NCI-H748 (cell line): ENCODE measurements around the gene PRSS21.
A peak's percentile ranks its signal among the peaks of the same experiment; 100 is the strongest.

Source experiments
- DNase-seq: peaks from one replicate; lab custom pipeline; 2025; ENCODE audit not compliant: unreplicated experiment; lab: John Stamatoyannopoulos, UW

Gene PRSS21

DNA sequence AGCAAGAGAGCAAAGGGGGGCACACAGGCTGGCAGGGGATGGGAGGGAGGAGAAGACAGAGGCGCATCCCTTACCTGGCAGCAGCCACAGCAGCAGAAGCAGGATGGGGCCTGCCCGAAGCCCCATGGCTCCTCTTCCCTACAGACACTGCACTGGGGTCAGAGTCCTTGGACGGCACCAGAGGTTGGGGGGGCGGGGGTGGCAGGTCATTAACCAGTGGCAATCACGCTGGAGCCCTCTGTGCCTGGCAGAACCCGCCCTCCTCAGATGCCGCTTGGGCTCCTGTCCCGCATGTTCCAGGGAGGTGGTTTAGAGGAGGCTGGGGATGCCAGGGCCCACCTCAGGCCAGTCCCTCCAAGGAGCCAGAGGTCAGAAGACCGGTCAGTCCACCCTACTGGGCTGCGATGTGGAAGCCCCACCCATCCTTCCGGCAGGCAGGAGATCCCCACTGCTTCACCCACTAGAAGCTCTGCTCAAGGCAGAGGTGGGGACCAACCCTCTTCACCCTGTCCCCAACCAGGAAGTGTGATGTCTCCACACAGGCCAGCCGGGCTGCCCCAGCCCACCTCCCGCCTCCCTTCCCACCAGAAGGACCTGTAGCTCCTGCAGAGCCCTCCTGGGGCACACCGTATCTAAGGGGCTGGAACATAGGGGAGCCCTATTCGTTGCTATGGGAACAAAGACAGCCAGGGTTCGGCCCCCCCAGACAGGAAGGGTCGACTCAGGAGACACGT lies 24.7 kb downstream of the PRSS21 start:
- DNase-seq = no peak

DNA sequence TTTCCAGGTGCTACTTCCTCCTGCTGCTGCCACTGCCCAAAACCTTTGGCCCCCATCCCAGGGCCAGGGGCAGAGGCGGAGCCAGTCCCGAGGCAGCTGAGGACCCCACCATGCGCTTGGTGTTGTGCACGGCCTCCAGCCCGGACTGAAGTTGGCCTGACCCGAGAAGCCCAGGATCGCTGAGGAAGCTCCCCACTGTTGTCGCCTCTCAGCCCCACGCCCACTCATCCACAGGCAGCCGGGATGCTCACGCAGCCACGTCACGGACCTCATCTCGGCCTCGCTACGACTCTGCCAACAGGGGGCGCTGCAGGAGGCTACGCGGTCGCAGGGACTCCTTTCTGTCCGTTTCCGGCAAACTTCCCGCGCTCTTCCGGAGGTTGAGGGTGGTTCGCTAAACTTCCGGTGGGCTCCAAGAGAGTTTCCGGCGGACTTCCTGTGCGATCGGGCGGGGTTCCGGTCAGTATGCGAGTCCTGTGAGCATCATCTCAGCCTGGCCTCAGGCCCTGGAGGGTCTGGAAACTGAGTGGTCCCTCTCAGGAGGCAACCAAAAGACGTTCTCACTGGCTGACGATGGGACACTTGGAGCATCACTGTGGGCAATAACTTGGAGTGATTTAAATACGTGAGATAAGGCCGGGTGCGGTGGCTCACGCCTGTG lies 25.4 kb downstream of the PRSS21 start:
- no peak for DNase-seq

DNA sequence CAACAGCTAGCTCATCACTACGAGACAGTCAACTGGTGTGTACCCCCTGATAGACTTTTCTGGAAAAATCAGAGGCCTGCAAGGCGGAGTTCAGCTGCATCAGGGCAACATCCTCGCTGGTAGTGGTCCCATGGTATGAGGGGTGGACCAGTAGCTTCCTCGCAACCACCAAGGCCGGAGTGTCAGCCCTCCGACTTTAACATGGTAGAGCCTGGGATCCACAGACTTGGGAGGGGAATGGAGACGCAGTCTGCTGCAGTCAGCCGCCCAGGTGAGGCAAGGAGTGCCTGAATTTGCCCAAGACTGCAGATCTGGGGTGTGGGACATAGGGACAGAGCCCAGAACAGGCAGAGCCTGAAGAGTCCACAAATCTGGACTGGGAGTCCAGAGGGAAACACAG lies 26.5 kb downstream of the PRSS21 start:
- no peak for DNase-seq

- DNase-seq = no peak
These were observed 28.1 kb downstream of the PRSS21 start for GRCh38 chr16:2845116-2845515.

DNA sequence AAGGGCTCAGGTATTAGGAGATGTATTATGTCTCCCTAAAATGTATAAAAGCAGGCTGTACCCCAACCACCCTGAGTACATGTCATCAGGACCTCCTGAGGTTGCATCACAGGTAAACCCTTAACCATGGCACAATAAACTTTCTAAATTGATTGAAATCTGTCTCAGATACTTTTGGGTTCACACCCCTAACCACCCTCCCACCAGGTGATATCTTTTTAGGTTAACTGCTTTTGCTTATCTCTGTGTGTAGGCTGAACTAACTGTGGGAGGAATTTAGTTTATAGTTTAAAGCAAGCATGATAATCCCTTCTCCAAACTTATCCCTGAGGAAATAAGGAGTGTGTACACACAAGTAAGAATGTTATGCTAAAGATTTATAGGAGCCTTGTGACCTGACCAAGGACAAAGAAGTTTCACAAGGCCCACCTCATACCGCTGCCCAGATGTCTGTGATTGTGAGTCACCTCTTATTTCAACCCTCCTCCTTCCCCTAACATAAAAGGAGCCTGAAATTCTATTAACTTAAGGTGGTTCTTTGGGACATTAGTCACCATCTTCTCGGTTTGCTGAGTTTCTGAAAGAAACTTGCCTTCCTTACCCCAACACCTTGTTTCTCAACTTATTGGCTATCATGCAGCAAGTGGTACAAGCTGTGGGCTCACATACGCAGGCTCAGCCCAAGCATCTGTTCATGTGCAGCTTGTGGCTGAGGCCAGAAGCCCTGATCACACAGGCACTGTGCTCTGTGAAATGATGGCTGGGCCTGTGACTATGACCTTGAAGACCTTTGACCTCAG lies 29.7 kb downstream of the PRSS21 start:
- no peak for DNase-seq

DNA sequence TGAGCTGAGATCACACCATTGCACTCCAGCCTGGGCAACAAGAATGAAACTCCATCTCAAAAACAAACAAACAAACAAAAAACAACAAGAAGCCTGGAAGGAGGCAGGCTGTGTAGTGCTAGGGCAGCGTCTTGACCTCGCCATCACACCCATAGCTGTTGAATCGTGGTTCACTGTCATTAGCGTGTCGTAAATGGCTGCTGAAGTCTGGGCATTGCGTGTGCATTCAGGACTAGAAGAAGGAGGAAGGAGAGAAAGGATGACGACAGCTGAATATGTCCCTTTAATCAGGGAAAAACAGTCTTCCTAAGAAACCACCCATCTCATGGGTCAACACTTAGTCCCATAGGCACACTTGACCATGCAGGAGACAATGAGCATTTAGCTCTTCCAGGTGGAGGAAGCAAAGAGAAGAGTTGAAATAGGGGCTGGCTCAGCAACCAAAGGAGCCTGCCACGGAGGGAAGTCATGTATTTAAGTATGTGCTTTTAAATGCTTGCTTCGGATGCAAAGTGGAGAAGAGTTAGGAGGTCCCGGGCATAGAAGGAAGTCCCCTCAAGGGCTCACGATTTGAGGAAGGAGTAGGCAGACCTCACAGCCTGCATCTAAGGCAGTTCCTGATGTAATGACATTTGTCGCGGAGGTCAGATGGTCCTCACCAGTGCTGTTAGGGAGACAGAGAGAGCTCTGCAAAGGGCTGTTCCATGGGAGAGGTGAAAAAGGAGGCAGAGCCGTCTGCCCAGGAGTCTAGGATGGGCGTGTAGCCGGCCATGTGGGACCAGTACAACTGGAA lies 32.1 kb downstream of the PRSS21 start:
- DNase-seq = no peak

- DNase-seq = no peak
These were observed 35.1 kb downstream of the PRSS21 start for GRCh38 chr16:2852003-2852730.

DNA sequence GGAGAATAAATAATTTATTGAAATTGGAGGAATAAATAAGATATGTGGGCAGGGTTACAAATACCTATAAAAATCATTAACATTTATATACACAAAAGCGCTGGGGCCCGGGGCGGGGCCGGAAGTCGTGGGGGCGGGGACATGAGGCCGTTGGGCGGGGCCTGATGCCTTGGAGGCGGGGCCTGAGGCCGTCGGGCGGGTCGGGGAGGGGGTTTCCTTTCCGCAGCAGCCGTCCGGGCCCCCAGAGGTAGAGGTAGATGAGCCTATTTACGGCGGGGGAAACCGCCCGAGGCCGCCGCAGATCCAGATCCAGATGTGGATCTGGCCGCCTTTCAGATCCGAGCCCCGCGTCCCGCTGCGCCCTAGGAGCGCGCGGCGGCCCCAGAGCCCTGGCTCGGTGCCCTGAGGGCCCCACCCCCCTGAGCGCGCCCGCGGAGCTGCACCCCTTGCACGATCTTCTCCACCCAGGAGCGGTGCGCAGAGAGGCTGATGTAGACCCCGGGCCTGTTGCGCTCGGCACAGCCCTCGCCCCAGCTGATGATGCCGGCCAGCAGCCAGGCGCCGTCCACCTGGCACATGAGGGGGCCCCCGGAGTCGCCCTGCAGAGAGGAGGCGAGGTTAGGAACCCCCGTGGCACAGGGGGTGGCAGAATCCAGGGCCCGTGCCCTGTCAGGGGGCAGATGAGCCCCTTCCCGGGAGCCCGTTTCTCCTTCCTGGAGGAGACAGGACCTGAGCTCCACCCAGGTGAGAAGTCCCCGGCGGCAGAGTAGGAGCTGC lies 35.9 kb downstream of the PRSS21 start:
- DNase-seq = no peak

GRCh38 chr16:2853531-2854073 lies 36.6 kb downstream of the PRSS21 start:
- no peak for DNase-seq

GRCh38 chr16:2854700-2855309 lies 37.8 kb downstream of the PRSS21 start:
- no peak for DNase-seq

- DNase-seq = no peak
These were observed 38.5 kb downstream of the PRSS21 start for GRCh38 chr16:2855536-2855935.

GRCh38 chr16:2856061-2856670 lies 39.1 kb downstream of the PRSS21 start:
- DNase-seq = no peak

DNA sequence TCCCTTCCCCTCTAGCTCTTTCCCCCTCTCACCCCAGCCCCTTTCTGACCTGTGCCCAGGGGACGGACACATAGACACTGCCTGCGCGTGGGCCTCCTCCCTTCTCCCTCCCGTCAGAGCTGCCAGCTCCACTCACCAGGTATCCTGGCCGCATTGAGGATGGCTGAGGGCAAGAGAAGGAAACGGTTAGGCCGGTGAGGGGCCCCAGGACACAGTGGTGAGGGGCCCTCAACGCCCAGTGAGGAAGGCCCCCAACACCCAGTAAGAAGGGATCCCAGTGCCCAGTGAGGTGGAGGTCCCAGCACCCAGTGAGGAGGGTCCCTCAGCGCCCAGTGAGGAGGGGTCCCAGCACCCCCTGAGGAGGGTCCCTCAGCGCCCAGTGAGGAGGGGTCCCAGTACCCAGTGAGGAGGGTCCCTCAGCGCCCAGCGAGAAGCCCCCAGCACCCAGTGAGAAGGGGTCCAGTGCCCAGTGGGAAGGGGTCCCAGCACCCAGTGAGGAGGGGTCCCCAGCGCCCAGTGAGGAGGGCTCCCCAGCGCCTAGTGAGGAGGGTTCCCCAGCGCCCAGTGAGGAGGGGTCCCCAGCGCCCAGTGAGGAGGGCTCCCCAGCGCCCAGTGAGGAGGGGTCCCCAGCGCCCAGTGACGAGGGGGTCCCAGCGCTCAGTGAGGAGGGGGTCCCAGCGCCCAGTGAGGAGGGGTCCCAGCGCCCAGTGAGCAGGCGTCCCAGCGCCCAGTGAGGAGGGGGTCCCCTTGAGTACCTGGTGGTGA lies 39.8 kb downstream of the PRSS21 start:
- no peak for DNase-seq

GRCh38 chr16:2857451-2858244 lies 40.6 kb downstream of the PRSS21 start, which contains the start of gene PRSS22:
Gene PRSS22 (minus strand): TSS chr16:2858170. CDS start chr16:2858104, 66 bp downstream.
- DNase-seq = no peak

DNA sequence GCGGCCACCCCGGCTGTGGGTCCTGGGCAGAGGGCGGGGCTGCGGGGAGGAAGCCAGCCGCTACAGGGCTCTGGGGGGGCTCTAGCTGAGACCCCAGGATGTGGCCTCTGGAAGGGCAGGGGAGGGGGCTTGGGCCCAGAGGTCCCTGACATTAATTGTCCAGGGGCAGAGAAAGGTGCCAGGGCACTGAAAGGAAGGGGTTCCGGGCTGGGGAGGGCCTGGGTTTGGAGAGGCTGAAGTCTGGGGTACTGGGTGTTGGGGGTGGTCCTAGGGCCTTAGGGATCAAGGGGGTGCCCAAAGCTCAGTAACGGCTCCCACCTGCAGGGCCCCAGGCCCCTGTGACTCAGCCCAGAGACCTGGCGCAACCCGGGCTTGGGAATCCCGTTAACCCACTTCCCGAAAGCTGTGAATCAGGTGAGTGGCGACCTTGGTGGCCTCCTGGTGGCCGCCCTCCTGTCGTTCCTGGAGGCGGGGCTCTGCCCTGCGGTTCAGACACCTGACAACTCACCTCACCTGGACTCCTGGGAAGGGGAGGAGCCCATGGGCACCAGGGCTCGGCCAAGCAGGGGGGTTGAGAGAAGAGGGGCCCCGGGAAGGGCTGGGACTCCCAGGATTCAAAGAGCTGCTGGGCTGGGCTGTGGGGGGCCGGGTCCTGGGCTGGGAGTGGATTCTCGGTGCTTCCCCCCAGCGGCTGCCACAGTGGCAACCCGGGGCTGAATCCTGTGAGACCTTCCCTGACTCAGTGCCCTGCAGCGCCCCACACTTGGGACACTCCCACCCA lies 41.4 kb downstream of the PRSS21 start:
- peak; percentile 22 for DNase-seq

GRCh38 chr16:2859686-2860265 lies 42.7 kb downstream of the PRSS21 start:
- DNase-seq = no peak
